ENCODE results near the gene RTN4.

DNA sequence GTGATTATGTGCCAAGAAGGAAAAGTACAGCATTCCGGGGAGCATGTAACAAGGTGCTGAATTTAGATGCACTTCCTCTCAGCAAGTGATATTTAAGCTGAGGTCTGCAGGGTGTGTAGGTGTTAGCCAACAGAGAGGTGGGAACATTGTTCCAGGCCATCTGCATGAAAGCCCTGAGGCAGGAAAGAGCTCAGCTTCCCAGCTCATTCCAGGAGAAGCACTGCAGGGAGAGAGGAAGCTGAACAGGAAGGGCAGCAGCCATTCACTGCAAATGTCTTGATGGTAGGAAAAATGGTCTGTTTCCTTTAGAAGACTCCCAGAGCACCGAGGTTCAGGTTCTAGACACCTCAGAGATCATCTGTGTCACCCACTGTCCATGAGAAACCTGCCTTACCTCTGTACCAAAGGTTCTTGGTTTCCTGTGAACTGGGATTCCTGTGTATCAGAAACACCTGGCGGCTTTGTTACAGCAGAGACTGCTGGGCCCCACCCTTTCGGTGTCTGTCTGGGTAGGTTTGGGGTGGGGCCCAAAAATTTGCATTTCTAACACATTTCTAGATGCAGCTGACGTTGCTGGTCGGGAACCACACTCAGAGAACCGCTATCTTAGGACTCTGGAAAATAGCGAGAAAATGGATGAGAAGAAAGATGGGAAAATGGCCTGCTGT, 84.0 kb downstream of the RTN4 start:
- TF ChIP-seq, protein P1, sequence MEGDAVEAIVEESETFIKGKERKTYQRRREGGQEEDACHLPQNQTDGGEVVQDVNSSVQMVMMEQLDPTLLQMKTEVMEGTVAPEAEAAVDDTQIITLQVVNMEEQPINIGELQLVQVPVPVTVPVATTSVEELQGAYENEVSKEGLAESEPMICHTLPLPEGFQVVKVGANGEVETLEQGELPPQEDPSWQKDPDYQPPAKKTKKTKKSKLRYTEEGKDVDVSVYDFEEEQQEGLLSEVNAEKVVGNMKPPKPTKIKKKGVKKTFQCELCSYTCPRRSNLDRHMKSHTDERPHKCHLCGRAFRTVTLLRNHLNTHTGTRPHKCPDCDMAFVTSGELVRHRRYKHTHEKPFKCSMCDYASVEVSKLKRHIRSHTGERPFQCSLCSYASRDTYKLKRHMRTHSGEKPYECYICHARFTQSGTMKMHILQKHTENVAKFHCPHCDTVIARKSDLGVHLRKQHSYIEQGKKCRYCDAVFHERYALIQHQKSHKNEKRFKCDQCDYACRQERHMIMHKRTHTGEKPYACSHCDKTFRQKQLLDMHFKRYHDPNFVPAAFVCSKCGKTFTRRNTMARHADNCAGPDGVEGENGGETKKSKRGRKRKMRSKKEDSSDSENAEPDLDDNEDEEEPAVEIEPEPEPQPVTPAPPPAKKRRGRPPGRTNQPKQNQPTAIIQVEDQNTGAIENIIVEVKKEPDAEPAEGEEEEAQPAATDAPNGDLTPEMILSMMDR (IDR thresholded peaks at IDR 0.05), result no peak
- TF ChIP-seq EP300 (IDR thresholded peaks at IDR 0.05) (no peak), POLR2A (IDR thresholded peaks at IDR 0.05) (no peak)

Data from gastroesophageal sphincter (tissue), 3 donors.